HepG2 (cell line): ENCODE measurements around the gene ARHGAP30. TPM values are rescaled to one million over a fixed set of nuclear protein-coding genes. Genes with fewer than 3 reads are reported as not detected.

ENCODE experiments used
- ATF4 ChIP-seq, 2 experiments: fragments of 450-650 bp in 1 of 2; sonication (generic) in 1 of 2; formaldehyde crosslinking; IDR thresholded peaks; 2 replicates each; pipeline versions ENCODE4 v1.5.0 to v1.8.0; 2020 to 2022; ENCODE audit warnings: mild to moderate bottlenecking in 1 of 2, missing genetic modification reagents in 1 of 2
- FIP1L1 ChIP-seq: fragments of 200-400 bp; formaldehyde crosslinking; IDR thresholded peaks from 2 replicates; pipeline ENCODE4 v1.6.1; 2018; ENCODE audit warnings: low read depth, mild to moderate bottlenecking, low read length, moderate library complexity, borderline replicate concordance; ENCODE audit not compliant: insufficient read depth
- GATA4 ChIP-seq: sonication (generic); IDR thresholded peaks from 2 replicates; pipeline ENCODE4 v1.6.1; 2016; ENCODE audit warnings: antibody characterized with exemption, low read depth, borderline replicate concordance
- GFI1 ChIP-seq: sonication (generic); formaldehyde crosslinking; IDR thresholded peaks from 2 replicates; pipeline ENCODE4 v1.5.0; 2020; ENCODE audit warnings: missing genetic modification reagents, mild to moderate bottlenecking, borderline replicate concordance
- MIER3 ChIP-seq: IDR thresholded peaks from 2 replicates; pipeline ENCODE4 v1.6.1; 2016; ENCODE audit warnings: missing compliant biosample characterization, borderline replicate concordance
- NPAS2 ChIP-seq: sonication (generic); formaldehyde crosslinking; IDR thresholded peaks from 2 replicates; pipeline ENCODE4 v1.8.0; 2022; ENCODE audit warnings: mild to moderate bottlenecking, missing genetic modification reagents, borderline replicate concordance
- REST ChIP-seq, 2 experiments: IDR thresholded peaks; 2 replicates each; pipeline ENCODE4 v1.6.1; 2011 to 2012; ENCODE audit warnings: low read length in 2 of 2, borderline replicate concordance in 1 of 2, low read depth in 1 of 2, mild to moderate bottlenecking in 1 of 2, moderate library complexity in 1 of 2
- SETDB1 ChIP-seq: sonication (generic); formaldehyde crosslinking; IDR thresholded peaks from 2 replicates; pipeline ENCODE4 v1.5.1; 2020; ENCODE audit warnings: missing genetic modification reagents, mild to moderate bottlenecking, borderline replicate concordance
- ZNF263 ChIP-seq: sonication (generic); formaldehyde crosslinking; IDR thresholded peaks from 2 replicates; pipeline ENCODE4 v1.4.0; 2020; ENCODE audit warnings: missing genetic modification reagents
- ZNF333 ChIP-seq: sonication (generic); formaldehyde crosslinking; IDR thresholded peaks from 2 replicates; pipeline ENCODE4 v1.4.0; 2020; ENCODE audit warnings: mild to moderate bottlenecking, missing genetic modification reagents, borderline replicate concordance
- ZNF609 ChIP-seq: sonication (generic); formaldehyde crosslinking; IDR thresholded peaks from 2 replicates; pipeline ENCODE4 v1.4.0; 2020; ENCODE audit warnings: mild to moderate bottlenecking, missing genetic modification reagents, borderline replicate concordance
- polyA plus RNA-seq, 8 experiments: library from polyadenylated mRNA; depleted of rRNA in 3 of 8; stranded (reverse) in 7 of 8; unstranded in 1 of 8; fragments of >200 nt; fragmentation: Illumina TruSeq in 4 of 8; extraction: Trizol in 4 of 8; gene quantifications; 2 replicates each; pipeline versions ENCODE4 v1.2.1 to v1.2.3, GENCODE V29; 2011 to 2016; ENCODE audit warnings: low read depth in 4 of 8, missing spikeins in 1 of 8, mixed read lengths in 1 of 8; ENCODE audit not compliant: insufficient read depth in 1 of 8
- total RNA-seq, 5 experiments: library from RNA; depleted of rRNA; stranded (reverse); fragments of >200 nt; fragmentation: Illumina TruSeq; extraction: Trizol; gene quantifications; 2 replicates each; pipeline ENCODE4 v1.2.3, GENCODE V29; 2016; ENCODE audit warnings: low read depth in 1 of 5
- TF ChIP-seq, protein P1 (sequence below): sonication (generic); formaldehyde crosslinking; IDR thresholded peaks from 2 replicates; pipeline ENCODE4 v1.9.0; 2022; ENCODE audit warnings: missing genetic modification reagents, mild to moderate bottlenecking, borderline replicate concordance
- TF ChIP-seq, protein P2 (sequence below): sonication (generic); formaldehyde crosslinking; IDR thresholded peaks from 2 replicates; pipeline ENCODE4 v1.4.0; 2020; ENCODE audit warnings: low read depth, mild to moderate bottlenecking, missing genetic modification reagents

ARHGAP30 gene
- total and polyA plus RNA-seq, 2 of the 13 experiments (the other 11 are each of a cell fraction or from before 2014, with no cell fraction given): 0.13 to 0.20 TPM

GRCh38 chr1:161013488-161014230, 56.0 kb downstream of the ARHGAP30 start (continued):
- peak; percentile 83 for TF ChIP-seq MIER3 (CRISPR knock-in tag)
- TF ChIP-seq ZNF263 (CRISPR knock-in tag): peak; percentile 10; the same call in 1 of the 2 replicates
- TF ChIP-seq GATA4: peak; percentile 85; the same call in 1 of the 2 replicates
- TF ChIP-seq SETDB1 (CRISPR knock-in tag): no peak
- TF ChIP-seq ZNF609 (CRISPR knock-in tag): peak; percentile 84
- TF ChIP-seq FIP1L1: no peak
- TF ChIP-seq ATF4 (CRISPR knock-in tag; IDR thresholded peaks at IDR 0.05): peak in 1 of 2 experiments; percentile 77; a peak in 2 of 4 replicates
- TF ChIP-seq, protein P1, sequence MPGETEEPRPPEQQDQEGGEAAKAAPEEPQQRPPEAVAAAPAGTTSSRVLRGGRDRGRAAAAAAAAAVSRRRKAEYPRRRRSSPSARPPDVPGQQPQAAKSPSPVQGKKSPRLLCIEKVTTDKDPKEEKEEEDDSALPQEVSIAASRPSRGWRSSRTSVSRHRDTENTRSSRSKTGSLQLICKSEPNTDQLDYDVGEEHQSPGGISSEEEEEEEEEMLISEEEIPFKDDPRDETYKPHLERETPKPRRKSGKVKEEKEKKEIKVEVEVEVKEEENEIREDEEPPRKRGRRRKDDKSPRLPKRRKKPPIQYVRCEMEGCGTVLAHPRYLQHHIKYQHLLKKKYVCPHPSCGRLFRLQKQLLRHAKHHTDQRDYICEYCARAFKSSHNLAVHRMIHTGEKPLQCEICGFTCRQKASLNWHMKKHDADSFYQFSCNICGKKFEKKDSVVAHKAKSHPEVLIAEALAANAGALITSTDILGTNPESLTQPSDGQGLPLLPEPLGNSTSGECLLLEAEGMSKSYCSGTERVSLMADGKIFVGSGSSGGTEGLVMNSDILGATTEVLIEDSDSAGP (CRISPR knock-in tag): peak; percentile 87
- peak; percentile 87; the same call in 1 of the 2 replicates for TF ChIP-seq ZNF333 (CRISPR knock-in tag)
- TF ChIP-seq NPAS2 (CRISPR knock-in tag): no peak
- TF ChIP-seq, protein P2, sequence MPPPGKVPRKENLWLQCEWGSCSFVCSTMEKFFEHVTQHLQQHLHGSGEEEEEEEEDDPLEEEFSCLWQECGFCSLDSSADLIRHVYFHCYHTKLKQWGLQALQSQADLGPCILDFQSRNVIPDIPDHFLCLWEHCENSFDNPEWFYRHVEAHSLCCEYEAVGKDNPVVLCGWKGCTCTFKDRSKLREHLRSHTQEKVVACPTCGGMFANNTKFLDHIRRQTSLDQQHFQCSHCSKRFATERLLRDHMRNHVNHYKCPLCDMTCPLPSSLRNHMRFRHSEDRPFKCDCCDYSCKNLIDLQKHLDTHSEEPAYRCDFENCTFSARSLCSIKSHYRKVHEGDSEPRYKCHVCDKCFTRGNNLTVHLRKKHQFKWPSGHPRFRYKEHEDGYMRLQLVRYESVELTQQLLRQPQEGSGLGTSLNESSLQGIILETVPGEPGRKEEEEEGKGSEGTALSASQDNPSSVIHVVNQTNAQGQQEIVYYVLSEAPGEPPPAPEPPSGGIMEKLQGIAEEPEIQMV (CRISPR knock-in tag): 0 out of 2 replicates have a peak, but pooled peaks have one; percentile 40
- peak in 1 of 2 experiments; percentile 53; a peak in 1 of 4 replicates for TF ChIP-seq REST (IDR thresholded peaks at IDR 0.05; ENCODE audit: borderline replicate concordance in 1 of 2, low read depth in 1 of 2, low read length in 2 of 2)
- TF ChIP-seq GFI1 (CRISPR knock-in tag): peak; percentile 65; the same call in 1 of the 2 replicates
